Activated CD4-positive, alpha-beta T cell treated with anti-CD3 and anti-CD28 coated beads, Interleukin-2, amount 50 U/mL, for 4 hours (primary cell): ENCODE measurements around the gene FBXL17.

Experiments
- DNase-seq, 2 experiments: peaks; one replicate each; pipeline ENCODE4 v3.0.0-alpha.2; 2020

FBXL17 gene

GRCh38 chr5:107941036-107941435 lies 440.9 kb downstream of the FBXL17 start:
- no peak for DNase-seq

- DNase-seq = no peak
Measured at GRCh38 chr5:107937651-107938355, 444.1 kb downstream of the FBXL17 start.

- DNase-seq = no peak
Measured at GRCh38 chr5:107937204-107937603, 444.7 kb downstream of the FBXL17 start.

- DNase-seq = no peak
Measured at GRCh38 chr5:107936515-107936914, 445.4 kb downstream of the FBXL17 start.

GRCh38 chr5:107935645-107936044 lies 446.3 kb downstream of the FBXL17 start:
- DNase-seq = no peak

- DNase-seq = no peak
Measured at GRCh38 chr5:107933326-107933725, 448.6 kb downstream of the FBXL17 start.

- DNase-seq = no peak
Measured at GRCh38 chr5:107930891-107931290, 451.0 kb downstream of the FBXL17 start.

GRCh38 chr5:107930092-107930491 lies 451.8 kb downstream of the FBXL17 start:
- no peak for DNase-seq

GRCh38 chr5:107929080-107929479 lies 452.8 kb downstream of the FBXL17 start:
- no peak for DNase-seq

GRCh38 chr5:107926121-107926520 lies 455.8 kb downstream of the FBXL17 start:
- DNase-seq = no peak

GRCh38 chr5:107925200-107925599 lies 456.7 kb downstream of the FBXL17 start:
- DNase-seq = no peak

- DNase-seq = no peak
Measured at GRCh38 chr5:107919969-107920368, 461.9 kb downstream of the FBXL17 start.

- no peak for DNase-seq
Measured at GRCh38 chr5:107919361-107919760, 462.5 kb downstream of the FBXL17 start.

GRCh38 chr5:107917983-107918382 lies 463.9 kb downstream of the FBXL17 start:
- no peak for DNase-seq

GRCh38 chr5:107916731-107917725 lies 464.9 kb downstream of the FBXL17 start:
- DNase-seq = no peak

- DNase-seq = no peak
Measured at GRCh38 chr5:107915176-107915812, 466.6 kb downstream of the FBXL17 start.

- DNase-seq = no peak
Measured at GRCh38 chr5:107913494-107913893, 468.4 kb downstream of the FBXL17 start.

- DNase-seq = no peak
Measured at GRCh38 chr5:107900721-107901120, 481.2 kb downstream of the FBXL17 start.

GRCh38 chr5:107894361-107894760 lies 487.5 kb downstream of the FBXL17 start:
- DNase-seq = no peak

GRCh38 chr5:107893642-107894041 lies 488.3 kb downstream of the FBXL17 start:
- DNase-seq = no peak

- no peak for DNase-seq
Measured at GRCh38 chr5:107889387-107889786, 492.5 kb downstream of the FBXL17 start.

- no peak for DNase-seq
Measured at GRCh38 chr5:107888541-107888940, 493.4 kb downstream of the FBXL17 start.

- DNase-seq = no peak
Measured at GRCh38 chr5:107887166-107887943, 494.5 kb downstream of the FBXL17 start.
